Measurements from ENCODE around the gene FLNB. TPM values are rescaled to one million over a fixed set of nuclear protein-coding genes. Genes with fewer than 3 reads are reported as not detected.

FLNB gene
- total RNA-seq, 1 experiment from 2014 or later = 207 TPM

DNA sequence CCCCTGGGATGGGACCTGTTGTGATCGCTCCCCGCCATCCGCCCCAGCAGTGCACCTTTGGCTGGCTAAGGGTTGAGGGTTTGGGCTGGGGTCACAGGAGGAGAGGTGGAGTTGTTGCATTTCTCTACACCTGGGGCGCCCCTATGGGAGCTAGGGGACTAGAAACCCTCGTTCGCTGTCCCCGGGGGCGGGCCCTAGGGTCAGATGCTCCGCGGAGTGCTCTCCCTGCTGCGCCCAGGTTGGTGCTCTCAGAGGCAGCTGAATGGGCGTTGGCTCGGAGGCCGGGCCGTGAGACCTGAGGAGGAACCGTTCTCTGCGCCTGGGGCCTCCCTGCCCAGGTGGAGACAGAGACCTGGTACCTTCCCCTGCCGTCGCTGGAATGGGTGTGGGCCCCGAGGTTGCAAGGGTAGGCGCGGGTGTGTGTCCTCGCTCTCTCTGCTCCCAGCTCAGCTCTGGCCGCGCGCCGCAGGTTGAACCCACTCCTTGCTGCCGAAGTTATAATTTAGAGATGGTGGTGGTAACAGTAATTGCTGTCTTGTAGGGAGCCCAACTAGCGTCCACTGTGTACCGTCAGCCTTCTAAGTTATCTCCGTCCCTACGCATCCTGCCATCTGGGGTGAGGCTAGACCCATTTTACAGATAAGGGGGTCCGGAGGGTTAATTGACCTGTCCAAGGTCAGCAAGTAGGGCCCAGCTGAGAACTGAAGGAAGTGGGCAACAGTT lies 965 bp downstream of the FLNB start:
- peaks cover 32% of the 10 kb centered on the region for H3K36me3 ChIP-seq
- peak in 1 of 2 experiments; percentile 49 for DNase-seq (ENCODE audit: low read depth in 1 of 2, low spot score in 2 of 2)
- peak overlapping the region; percentile 68 for H3K4me3 ChIP-seq
- H3K9me3 ChIP-seq (replicated peaks) = no peaks in the 10 kb centered on the region
- no peaks in the 10 kb centered on the region for H3K27me3 ChIP-seq (replicated peaks)
- no peak overlapping the region for H3K27ac ChIP-seq
- peaks cover 59% of the 10 kb centered on the region for H3K4me1 ChIP-seq (replicated peaks)

DNA sequence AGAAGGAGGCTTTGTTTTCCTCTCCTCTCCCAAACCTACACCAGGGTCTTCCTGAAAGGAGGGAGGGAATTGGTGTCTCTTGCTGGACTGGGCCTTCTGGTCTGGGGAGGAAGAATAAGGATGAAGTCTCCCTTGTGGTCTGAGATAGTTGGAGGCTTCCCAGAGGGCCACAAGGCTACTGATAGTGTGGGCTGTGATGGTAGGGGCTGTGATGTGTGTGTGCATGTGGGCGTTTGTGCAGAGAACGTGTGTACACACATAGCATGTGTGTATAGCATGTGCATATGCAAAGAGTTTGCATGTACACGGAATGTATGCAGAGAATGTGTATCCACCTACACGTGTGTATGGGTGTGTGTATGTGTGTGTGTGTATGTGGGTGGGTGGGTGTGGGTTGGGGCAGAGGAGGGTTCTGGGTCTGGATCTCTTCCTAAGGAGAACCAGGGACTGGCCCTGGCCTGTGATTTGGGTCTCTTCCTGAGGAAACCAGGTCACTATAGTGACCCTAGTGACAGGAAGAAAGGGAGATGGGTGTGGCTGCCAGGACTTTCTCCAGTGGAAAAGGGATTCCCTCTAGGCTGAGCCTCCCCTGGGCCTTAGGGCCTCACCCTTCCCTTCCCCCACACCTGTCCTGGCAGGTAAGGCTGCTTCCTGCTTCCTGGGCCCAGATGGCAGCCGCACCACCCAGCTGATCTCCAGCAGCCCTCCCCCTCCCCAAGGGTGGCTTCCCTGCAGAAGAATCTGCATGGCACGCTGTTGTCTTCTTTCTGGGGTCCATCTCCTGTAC lies 1.7 kb downstream of the FLNB start:
- no peak for DNase-seq (ENCODE audit: low read depth in 1 of 2, low spot score in 2 of 2)
- Histone ChIP-seq H3K36me3 (peaks cover 38% of the 10 kb centered on the region), H3K27ac (no peak overlapping the region), H3K4me3 (peak overlapping the region; percentile 68), H3K4me1 (replicated peaks) (peaks cover 63% of the 10 kb centered on the region), H3K27me3 (replicated peaks) (no peaks in the 10 kb centered on the region), H3K9me3 (replicated peaks) (no peaks in the 10 kb centered on the region)

DNA sequence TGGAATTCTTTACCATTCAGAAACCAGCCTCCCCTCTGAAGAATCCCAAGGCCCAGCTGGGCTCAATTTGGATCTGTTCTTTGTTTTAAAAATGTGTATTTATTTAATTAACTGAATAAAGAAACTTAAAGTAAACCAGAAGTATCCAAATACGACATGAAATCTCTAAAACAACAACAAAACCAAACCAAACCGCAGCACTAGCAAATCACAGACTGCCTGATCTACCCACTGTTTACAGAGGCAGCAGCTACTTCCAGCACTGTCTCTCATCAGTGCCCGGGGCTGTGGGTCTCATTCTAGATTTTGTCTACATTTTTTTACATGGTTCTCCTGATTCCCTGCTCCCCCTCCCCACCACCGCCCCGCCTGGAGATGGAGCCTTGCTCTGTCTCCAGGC lies 2.3 kb downstream of the FLNB start:
- Histone ChIP-seq H3K27ac (peak overlapping the region; percentile 35), H3K27me3 (replicated peaks) (no peaks in the 10 kb centered on the region), H3K9me3 (replicated peaks) (no peaks in the 10 kb centered on the region), H3K36me3 (peaks cover 44% of the 10 kb centered on the region), H3K4me3 (peak overlapping the region; percentile 68), H3K4me1 (replicated peaks) (peaks cover 63% of the 10 kb centered on the region)
- peak; percentile 68 to 84 for DNase-seq (ENCODE audit: low read depth in 1 of 2, low spot score in 2 of 2)

DNA sequence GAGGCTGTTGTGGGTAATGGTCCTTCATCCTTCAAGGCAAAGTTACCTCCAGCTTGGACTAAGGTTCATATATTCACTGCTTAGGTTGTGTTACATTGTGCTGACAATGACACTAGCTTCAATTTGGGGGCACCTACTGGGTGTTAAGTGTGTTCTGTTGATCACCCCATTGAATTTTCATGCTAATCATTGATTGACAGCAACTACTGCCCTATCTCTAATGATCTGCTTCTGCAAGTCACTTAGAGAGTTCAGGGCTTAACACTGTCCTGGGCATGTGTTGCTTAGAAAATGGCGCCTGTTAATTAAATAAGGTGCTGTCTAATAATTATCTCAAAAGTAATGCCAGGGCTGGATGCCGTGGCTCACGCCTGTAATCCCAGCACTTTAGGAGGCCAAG lies 3.4 kb downstream of the FLNB start:
- no peak for DNase-seq (ENCODE audit: low read depth in 1 of 2, low spot score in 2 of 2)
- no peaks in the 10 kb centered on the region for H3K27me3 ChIP-seq (replicated peaks)
- H3K36me3 ChIP-seq = peaks cover 46% of the 10 kb centered on the region
- H3K4me1 ChIP-seq (replicated peaks) = peaks cover 59% of the 10 kb centered on the region
- H3K9me3 ChIP-seq (replicated peaks) = no peaks in the 10 kb centered on the region
- H3K27ac ChIP-seq = no peak overlapping the region
- no peak overlapping the region for H3K4me3 ChIP-seq

DNA sequence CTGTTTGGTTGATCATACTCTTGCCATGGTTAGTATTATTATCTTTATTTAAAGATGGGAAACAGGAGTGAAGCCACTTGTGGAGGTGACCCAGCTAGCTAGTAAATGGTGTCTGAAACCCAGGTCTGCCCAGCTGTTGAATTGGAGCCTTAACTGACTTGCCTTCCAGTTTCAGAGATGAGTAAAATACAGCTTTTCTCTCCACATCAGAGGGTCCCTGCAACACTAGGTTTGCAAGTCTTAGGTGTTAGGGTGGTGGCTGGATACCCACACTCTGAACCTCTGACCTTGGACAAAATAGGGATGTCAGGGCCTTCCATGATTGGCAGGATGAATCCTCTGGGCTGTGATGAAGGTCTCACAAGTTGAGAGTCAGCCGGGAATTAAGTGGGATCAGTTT lies 4.1 kb downstream of the FLNB start:
- DNase-seq (ENCODE audit: low read depth in 1 of 2, low spot score in 2 of 2) = no peak
- Histone ChIP-seq H3K27ac (no peak overlapping the region; the same call in 1 of the 2 replicates), H3K9me3 (replicated peaks) (no peaks in the 10 kb centered on the region), H3K4me3 (no peak overlapping the region), H3K27me3 (replicated peaks) (no peaks in the 10 kb centered on the region), H3K36me3 (peaks cover 46% of the 10 kb centered on the region), H3K4me1 (replicated peaks) (peaks cover 61% of the 10 kb centered on the region)

DNA sequence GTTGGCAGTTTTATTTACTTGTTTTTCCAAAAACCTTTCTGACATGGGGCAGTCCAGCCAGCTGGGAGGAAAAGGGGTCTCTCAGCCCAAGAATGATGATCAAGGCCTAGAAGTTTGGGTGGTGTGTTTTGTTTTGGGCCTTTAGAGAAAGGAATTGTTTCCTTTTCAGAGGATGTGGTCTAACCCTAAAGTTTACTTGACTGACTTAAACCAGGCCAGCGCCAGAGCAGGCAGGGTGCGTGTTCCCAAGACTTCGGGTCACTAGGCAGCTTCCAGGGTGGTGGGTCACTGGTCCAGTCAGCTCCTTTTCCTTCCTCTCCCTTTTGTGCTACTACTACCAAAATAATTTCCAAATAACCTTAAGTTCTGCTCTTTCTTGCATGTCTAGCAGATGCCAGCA lies 4.9 kb downstream of the FLNB start:
- Histone ChIP-seq H3K4me1 (replicated peaks) (peaks cover 63% of the 10 kb centered on the region), H3K4me3 (no peak overlapping the region), H3K36me3 (peaks cover 50% of the 10 kb centered on the region), H3K27me3 (replicated peaks) (no peaks in the 10 kb centered on the region), H3K9me3 (replicated peaks) (no peaks in the 10 kb centered on the region), H3K27ac (peak overlapping the region; percentile 35)
- peak; percentile 51 to 54 for DNase-seq (ENCODE audit: low read depth in 1 of 2, low spot score in 2 of 2)

DNA sequence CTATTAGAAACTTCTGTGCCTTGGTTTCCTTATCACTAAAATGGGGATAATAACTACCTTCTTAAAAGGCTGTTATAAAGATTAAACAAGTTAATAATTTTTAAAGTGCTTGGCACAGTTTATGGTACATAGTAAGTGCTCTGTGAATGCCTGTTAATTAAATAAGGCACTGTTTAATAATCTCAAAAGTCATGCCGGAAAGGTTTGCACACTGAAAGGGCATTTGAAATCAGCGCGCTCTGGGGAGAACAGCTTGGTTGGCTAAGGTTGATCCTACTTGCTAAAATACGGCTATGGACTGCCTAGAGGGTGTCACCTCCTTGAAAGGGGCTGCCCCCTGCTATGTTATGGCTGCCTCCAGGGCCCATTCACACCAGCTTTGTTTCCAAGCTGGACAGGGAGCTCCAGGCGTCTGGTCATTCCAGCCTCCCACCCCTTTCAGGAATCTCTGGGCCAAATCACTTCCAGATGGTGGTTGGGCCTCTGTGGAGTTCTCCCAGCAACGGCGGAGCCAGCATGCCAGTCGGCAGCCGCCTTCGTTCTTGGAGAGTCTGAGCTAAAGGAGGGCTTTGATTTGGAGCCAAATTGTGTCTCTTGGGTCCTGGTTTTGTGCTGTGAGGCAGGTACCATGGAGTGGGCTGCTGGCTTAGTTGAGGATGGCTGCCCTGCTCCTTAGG lies 5.9 kb downstream of the FLNB start:
- peaks cover 46% of the 10 kb centered on the region for H3K36me3 ChIP-seq
- peaks cover 63% of the 10 kb centered on the region for H3K4me1 ChIP-seq (replicated peaks)
- no peaks in the 10 kb centered on the region for H3K9me3 ChIP-seq (replicated peaks)
- H3K27me3 ChIP-seq (replicated peaks) = no peaks in the 10 kb centered on the region
- no peak overlapping the region for H3K4me3 ChIP-seq
- peak overlapping the region; percentile 35 for H3K27ac ChIP-seq
- peak; percentile 89 to 94 for DNase-seq (ENCODE audit: low read depth in 1 of 2, low spot score in 2 of 2)

DNA sequence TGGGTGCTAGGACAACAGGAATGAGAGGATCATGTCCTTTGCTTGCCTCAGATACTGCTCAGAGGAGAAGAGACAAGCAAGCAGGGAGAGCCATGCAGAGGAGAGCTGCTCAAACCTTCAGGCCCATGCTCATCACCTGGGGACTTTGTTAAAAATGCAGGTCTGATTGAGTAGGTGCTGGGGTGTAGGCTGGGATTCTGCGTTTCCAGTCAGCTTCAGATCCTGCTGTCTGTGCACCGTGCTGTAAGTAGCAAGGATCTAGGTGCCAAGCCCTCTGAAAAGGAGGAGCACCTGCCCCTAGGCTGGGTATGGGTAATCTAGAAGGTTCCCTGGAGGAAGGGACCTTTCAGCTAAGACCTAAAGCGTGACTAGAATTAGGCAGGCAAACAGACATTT lies 7.3 kb downstream of the FLNB start:
- no peaks in the 10 kb centered on the region for H3K27me3 ChIP-seq (replicated peaks)
- peaks cover 64% of the 10 kb centered on the region for H3K4me1 ChIP-seq (replicated peaks)
- H3K9me3 ChIP-seq (replicated peaks) = no peaks in the 10 kb centered on the region
- no peak overlapping the region for H3K4me3 ChIP-seq
- DNase-seq (ENCODE audit: low read depth in 1 of 2, low spot score in 2 of 2) = no peak
- peaks cover 41% of the 10 kb centered on the region for H3K36me3 ChIP-seq
- H3K27ac ChIP-seq = no peak overlapping the region

DNA sequence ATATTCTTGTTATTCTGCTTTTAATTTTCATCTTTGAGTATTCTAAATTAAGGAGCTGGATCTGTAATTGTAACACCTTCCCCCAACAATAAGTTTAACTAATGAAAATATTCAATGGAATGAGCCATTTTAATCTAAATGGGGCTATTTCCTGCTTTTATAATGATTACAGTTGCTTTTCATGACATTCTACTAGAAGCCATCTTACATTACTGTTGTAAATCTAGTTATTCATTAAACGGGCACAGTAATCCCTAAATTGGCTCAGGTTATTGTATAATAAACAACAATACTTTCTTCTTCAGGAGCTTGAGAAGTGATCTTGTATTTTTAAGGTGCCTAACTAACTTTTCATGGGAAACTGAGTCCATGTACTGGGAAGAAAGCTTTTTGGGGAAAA lies 8.5 kb downstream of the FLNB start:
- no peak overlapping the region for H3K27ac ChIP-seq
- no peaks in the 10 kb centered on the region for H3K9me3 ChIP-seq (replicated peaks)
- H3K4me1 ChIP-seq (replicated peaks) = peaks cover 61% of the 10 kb centered on the region

DNA sequence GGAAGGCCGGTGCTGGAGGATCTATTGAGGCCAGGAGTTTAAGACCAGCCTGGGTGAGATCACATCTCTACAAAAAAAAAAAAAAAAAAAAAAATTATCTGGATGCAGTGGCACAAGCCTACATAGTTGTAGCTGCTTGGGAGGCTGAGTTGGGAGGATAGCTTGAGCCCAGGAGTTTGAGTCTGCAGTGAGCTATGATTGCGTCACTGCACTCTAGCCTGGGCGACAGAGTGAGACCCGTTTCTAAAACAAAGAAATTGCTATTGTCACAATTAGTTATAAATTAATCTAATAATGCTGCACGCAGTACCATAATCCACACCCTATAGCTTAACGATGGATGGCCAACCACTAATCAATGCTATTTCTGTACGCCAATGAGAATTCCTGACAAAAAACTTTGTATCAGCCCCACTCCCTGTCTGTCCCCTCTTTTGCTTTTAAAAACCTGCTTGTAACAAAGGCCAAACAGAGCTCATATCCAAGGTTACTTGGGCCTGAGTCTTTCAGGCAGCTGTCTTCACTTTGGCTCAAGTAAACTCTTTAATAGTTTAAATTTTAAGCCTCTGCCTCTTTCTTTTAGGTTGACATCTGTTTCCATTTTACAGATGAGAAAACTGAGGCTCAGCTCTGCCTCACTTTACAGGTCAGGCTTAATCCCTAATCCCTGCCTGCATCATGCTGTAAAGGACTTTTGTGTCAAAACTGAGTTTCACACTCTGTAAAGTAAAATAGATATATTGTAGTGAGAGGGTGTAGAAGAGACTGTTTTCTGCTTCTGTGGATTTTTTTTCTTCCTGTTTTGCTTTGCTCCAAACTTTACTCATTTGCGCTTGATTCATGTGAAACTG lies 10.9 kb downstream of the FLNB start:
- no peak overlapping the region for H3K27ac ChIP-seq
- no peaks in the 10 kb centered on the region for H3K9me3 ChIP-seq (replicated peaks)
- no peak overlapping the region for H3K4me3 ChIP-seq
- peaks cover 25% of the 10 kb centered on the region for H3K36me3 ChIP-seq
- no peaks in the 10 kb centered on the region for H3K27me3 ChIP-seq (replicated peaks)
- no peak for DNase-seq (ENCODE audit: low read depth in 1 of 2, low spot score in 2 of 2)
- peaks cover 37% of the 10 kb centered on the region for H3K4me1 ChIP-seq (replicated peaks)

More for the DNA sequence above, 8.5 kb downstream of the FLNB start:
- Histone ChIP-seq H3K27me3 (replicated peaks) (no peaks in the 10 kb centered on the region), H3K4me3 (no peak overlapping the region), H3K36me3 (peaks cover 31% of the 10 kb centered on the region)
- DNase-seq (ENCODE audit: low read depth in 1 of 2, low spot score in 2 of 2) = no peak

DNA sequence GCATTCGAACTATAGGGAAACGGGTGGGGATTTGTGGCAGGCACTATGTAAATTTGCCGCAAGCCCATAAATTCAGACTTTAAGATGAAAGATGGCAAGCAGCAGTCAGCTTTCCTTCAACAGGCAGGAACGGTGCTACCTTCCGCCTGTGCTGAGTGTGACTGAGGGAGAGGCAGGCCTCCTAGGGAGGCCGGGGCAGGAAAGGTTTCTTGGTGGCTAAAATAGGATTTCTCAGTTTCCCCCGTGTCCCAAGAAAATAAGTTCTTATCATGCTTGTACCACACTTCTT lies 12.5 kb downstream of the FLNB start:
- Histone ChIP-seq H3K36me3 (peaks cover 18% of the 10 kb centered on the region), H3K4me3 (no peak overlapping the region), H3K4me1 (replicated peaks) (peaks cover 28% of the 10 kb centered on the region), H3K27ac (no peak overlapping the region), H3K9me3 (replicated peaks) (no peaks in the 10 kb centered on the region; the same call in 1 of the 2 replicates), H3K27me3 (replicated peaks) (no peaks in the 10 kb centered on the region)
- DNase-seq (ENCODE audit: low read depth in 1 of 2, low spot score in 2 of 2) = no peak

DNA sequence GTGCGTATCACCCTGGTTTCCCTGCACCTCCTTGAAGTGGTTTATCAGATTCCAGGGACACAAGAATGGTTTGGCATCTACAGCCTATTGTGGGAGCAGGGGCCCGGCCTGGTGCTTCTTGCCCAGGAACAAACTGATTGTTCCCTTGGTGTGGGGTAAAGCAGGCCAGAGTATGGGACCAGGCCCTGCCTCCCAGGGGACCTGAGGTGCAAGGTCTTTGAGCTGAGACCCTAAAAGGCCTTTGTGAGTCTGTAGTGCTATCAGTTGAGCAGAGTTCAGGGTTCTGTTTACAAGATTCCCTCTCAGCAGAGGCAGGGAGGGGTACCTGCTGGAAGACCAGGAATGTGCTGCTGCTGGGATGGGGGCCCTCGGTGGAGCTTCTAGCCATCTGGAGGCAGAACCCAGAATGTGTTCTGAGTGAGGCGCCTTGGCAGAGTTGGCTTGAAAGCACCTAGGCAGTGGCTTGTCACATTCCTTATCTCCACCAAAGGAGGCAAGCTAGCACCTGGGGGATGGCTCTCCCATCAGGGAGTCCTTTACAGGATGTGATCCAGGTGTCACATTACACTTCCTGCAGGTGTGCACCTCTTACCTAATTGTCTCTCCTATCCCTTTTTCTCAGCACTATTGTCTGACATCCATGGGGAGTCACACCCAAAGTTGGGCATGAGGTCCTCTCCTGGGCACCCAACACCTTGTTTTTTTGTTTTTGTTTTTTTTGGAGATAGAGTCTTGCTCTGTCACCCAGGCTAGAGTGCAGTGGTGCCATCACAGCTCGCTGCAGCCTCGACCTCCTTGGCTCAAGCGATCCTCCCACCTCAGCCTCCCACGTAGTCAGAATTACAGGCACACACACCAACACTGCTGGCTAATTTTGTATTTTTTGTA lies 13.1 kb downstream of the FLNB start:
- Histone ChIP-seq H3K27me3 (replicated peaks) (no peaks in the 10 kb centered on the region), H3K27ac (no peak overlapping the region), H3K4me1 (replicated peaks) (peaks cover 34% of the 10 kb centered on the region), H3K4me3 (no peak overlapping the region), H3K36me3 (peaks cover 22% of the 10 kb centered on the region), H3K9me3 (replicated peaks) (no peaks in the 10 kb centered on the region; the same call in 1 of the 2 replicates)
- DNase-seq (ENCODE audit: low read depth in 1 of 2, low spot score in 2 of 2) = no peak
